Measurements from ENCODE around the gene LDAF1.

GRCh38 chr16:21211486-21211885, 53.0 kb downstream of the LDAF1 start, which contains the start of gene ZP2:
- no peak for TF ChIP-seq YY1 (IDR thresholded peaks at IDR 0.05; ENCODE audit: low read depth, low read length)
- no peak for TF ChIP-seq POLR2AphosphoS5 (IDR thresholded peaks at IDR 0.05; ENCODE audit: low read depth, low read length)

Data from H1 (cell line).